ENCODE results near the gene OST4. TPM values are rescaled to one million over a fixed set of nuclear protein-coding genes. Genes with fewer than 3 reads are reported as not detected.
"Not testable (repeated sequence)": the region's sequence is repeated elsewhere in the genome, so short reads cannot be mapped to it uniquely, and the experiment has no call there.

OST4 gene
- total RNA-seq, 2 experiments from 2014 or later = 334 to 346 TPM

DNA sequence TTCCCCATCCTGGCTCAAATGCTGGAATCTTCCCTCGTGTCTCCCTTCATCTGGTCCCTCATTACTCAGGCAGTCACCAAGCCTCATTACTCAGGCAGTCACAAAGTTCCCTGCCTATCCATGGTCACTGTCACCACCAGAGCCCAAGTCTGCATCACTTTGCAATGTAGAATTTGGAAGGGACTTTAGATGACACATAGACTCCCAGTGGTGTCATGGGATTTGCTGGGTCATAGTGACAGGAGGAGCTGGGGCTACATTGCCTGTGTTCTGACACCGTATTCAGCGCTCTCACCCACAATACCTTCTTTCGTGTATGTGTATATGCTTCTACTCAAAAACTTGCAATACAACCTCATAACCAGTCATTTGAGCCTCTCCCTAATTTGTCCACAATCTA, 4.9 kb upstream of the OST4 start:
- Mint-ChIP-seq H3K4me1 (ENCODE audit: low read depth) (peaks cover 67% of the 10 kb centered on the region), H3K36me3 (ENCODE audit: low read depth) (no peaks in the 10 kb centered on the region), H3K27me3 (ENCODE audit: low read depth) (no peaks in the 10 kb centered on the region), H3K27ac (peak overlapping the region; percentile 69), H3K9me3 (ENCODE audit: insufficient read depth) (no peaks in the 10 kb centered on the region), H3K4me3 (no peak overlapping the region)
- no peak for ATAC-seq
- no peak for DNase-seq
- CTCF ChIA-PET = interaction anchor here (1.7 kb wide), 1 partner anchor 11 kb away, joined by 9 read pairs; the partner anchor contains the start of gene KHK
- POLR2A ChIA-PET = no interaction called here

DNA sequence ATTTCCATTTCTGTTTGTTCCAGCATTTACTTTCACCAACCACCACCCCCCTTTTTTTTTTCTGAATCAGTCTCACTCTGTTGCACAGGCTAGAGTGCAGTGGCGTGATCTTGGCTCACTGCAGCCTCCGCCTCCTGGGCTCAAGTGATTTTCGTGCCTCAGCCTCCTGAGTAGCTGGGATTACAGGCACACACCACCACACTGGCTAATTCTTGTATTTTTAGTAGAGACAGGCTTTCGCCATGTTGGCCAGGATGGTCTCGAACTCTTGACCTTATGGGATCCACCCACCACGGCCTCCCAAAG, 4.1 kb upstream of the OST4 start:
- peaks cover 64% of the 10 kb centered on the region for H3K4me1 Mint-ChIP-seq (ENCODE audit: low read depth)
- CTCF ChIA-PET = interaction anchor here (3.0 kb wide), 1 partner anchor 13 kb away, joined by 9 read pairs; no protein-coding TSS in a partner anchor

DNA sequence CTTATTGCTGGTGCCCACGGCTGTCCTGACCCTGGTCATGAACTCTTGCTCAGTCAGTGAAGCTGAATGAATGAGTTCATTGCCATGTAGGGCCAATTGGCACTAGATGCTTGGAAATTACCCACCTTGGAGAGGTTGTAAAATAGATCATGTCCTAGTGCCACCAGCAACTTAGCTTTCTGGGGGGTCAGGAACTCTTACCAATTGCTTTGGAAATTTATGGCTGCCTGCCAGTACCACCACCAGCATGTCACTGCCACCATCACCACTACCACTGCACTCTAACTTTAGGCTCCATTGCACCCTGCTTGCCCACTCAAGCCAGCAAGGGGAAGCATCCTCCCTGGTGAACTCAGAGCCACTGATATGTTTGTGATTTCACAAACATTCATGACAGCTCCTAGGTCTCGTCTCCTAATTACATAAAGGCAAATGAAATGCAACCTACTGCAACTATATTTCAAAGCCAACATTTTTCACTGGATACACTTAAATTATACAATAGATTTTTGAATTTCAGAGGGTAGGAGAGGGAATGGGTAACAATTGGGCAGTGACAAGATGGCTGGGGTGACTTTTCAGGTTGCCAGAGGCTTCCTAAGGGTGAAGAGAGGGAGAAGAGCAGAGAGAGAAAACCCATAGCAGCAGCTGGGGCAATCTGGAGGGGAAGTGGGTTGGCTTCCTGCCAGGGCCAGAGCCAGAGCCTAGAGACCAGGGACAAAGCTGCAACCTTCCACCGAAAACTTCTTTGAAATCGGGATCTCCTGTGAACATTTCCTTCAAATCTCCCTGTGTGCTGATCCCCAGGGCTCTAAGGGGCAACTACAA, 3.5 kb upstream of the OST4 start:
- Mint-ChIP-seq H3K36me3 (ENCODE audit: low read depth) (peaks cover 9% of the 10 kb centered on the region), H3K4me1 (ENCODE audit: low read depth) (peaks cover 66% of the 10 kb centered on the region), H3K27ac (peak overlapping the region; percentile 73), H3K27me3 (ENCODE audit: low read depth) (no peaks in the 10 kb centered on the region), H3K9me3 (ENCODE audit: insufficient read depth) (no peaks in the 10 kb centered on the region), H3K4me3 (peak overlapping the region; percentile 15)
- CTCF ChIA-PET = interaction anchor here (0.9 to 3.0 kb wide), 5 partner anchors 13 to 116 kb away, joined by 3 to 9 read pairs (median 3); partner anchors contain the start of genes AGBL5 and PREB
- peak; percentile 63 for DNase-seq
- no peak for ATAC-seq
- POLR2A ChIA-PET = interaction anchor here (1.0 to 11.6 kb wide), 4 partner anchors 11 to 142 kb away, joined by 3 to 128 read pairs (median 4); partner anchors contain the start of genes AGBL5, CAD and KHK

More for the DNA sequence above, 4.1 kb upstream of the OST4 start:
- H3K36me3 Mint-ChIP-seq (ENCODE audit: low read depth); ATAC-seq; POLR2A ChIA-PET; DNase-seq; H3K27me3 Mint-ChIP-seq (ENCODE audit: low read depth); H3K9me3 Mint-ChIP-seq (ENCODE audit: insufficient read depth): not testable (repeated sequence)
- peak overlapping the region; percentile 2 for H3K4me3 Mint-ChIP-seq
- H3K27ac Mint-ChIP-seq = peak overlapping the region; percentile 73

DNA sequence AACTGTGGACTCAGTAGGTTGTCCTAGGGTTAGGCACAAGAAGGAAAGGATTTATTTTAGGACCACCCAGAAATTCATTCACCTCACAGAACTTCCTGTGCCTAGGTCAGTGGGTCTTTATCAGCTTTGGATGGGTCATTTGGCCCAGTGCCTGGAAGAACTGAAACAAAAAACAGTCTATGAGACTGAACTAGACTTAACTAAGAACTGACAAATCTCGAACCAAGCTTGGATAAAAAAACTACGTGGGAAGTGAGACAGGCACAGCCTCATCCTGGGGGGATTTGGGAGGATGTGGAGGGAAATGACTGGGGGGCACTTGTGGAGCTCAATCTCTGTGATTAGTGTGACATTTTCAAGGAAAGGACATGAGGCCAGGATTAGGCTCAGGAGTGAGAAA, 2.3 kb upstream of the OST4 start:
- H3K27ac Mint-ChIP-seq = peak overlapping the region; percentile 80
- H3K36me3 Mint-ChIP-seq (ENCODE audit: low read depth) = peaks cover 20% of the 10 kb centered on the region
- CTCF ChIA-PET = interaction anchor here (1.0 to 3.7 kb wide), 7 partner anchors 8 to 118 kb away, joined by 3 to 28 read pairs (median 9); partner anchors contain the start of genes AGBL5 and PREB
- peaks cover 76% of the 10 kb centered on the region for H3K4me1 Mint-ChIP-seq (ENCODE audit: low read depth)
- H3K9me3 Mint-ChIP-seq (ENCODE audit: insufficient read depth) = no peaks in the 10 kb centered on the region
- H3K4me3 Mint-ChIP-seq = no peak overlapping the region
- no peaks in the 10 kb centered on the region for H3K27me3 Mint-ChIP-seq (ENCODE audit: low read depth)
- DNase-seq (no peak), ATAC-seq (no peak)
- POLR2A ChIA-PET = interaction anchor here (1.1 to 11.6 kb wide), 4 partner anchors 8 to 20 kb away, joined by 3 to 128 read pairs (median 20); partner anchors contain the start of genes AGBL5 and KHK

DNA sequence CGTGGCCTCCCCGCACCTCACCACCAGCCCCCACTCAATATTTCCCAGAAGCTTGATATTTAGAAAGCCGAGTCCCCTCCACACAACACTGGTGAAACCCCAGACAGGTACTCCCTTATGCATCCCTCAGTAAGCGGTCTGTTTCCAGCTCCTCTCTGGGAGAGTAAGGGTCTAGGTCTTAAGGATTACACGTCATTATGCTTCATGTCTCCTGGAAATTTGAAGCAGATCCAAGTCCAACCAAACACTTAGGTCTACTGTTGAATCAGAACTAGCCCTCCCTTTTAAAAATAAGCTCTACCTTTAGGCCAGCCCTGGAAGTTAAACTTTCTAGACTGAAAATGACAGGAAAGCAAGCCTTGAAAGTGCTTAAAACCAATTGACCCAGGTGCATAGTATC, 1.5 kb upstream of the OST4 start:
- DNase-seq (no peak), ATAC-seq (no peak)
- CTCF ChIA-PET = interaction anchor here (3.0 to 3.7 kb wide), 4 partner anchors 9 to 111 kb away, joined by 9 to 28 read pairs (median 15); partner anchors contain the start of gene AGBL5

DNA sequence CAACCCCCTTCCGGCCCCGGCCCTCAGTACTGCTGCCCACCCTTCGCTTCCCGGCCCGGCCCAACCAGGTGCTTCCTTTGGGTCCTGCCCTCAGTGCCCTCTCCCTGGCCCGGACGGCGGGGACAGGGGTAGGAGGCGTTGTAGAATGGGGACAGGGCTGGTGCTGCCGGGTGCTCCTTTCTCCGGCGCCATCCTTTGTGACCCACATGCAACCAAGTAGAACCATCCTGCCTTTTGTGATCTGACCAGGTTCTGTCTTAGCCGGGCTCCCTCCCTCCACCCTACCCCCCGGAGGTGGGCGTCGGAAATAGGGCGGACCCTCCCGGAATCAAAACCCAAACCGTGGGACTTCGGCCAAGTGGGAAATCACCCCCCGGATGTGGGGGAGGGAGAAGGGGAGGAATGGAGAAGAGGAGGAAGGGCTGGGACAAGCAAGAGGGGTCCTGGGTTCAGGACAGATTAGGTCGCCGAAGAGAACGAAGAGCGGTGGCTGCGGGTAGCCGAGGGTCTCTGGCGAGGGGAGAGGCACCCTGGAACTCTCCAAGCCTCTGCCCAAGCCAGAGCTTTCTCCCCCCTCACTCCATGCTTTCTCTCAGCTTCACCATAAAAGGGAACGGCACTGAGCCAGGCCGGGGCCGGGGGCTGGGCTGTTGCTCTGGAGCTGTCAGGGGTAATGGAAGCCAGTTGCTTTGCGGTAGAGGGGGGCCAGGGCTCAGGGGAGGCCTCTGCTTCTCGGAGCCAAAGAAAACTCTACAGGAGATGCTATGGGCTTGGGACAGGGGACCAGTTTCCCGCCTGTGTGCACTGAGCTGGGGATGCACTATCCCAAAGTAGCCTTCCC, 756 bp upstream of the OST4 start:
- Mint-ChIP-seq H3K36me3 (ENCODE audit: low read depth) (peaks cover 32% of the 10 kb centered on the region), H3K4me3 (peak overlapping the region; percentile 79), H3K27me3 (ENCODE audit: low read depth) (no peaks in the 10 kb centered on the region), H3K4me1 (ENCODE audit: low read depth) (peaks cover 85% of the 10 kb centered on the region), H3K27ac (peak overlapping the region; percentile 84), H3K9me3 (ENCODE audit: insufficient read depth) (no peaks in the 10 kb centered on the region)
- POLR2A ChIA-PET = interaction anchor here (0.6 to 11.6 kb wide), 11 partner anchors 10 to 591 kb away, joined by 3 to 128 read pairs (median 4); partner anchors contain the start of genes AGBL5, KHK, SLC4A1AP and SUPT7L
- DNase-seq = no peak
- ATAC-seq = no peak
- CTCF ChIA-PET = interaction anchor here (1.0 to 3.7 kb wide), 9 partner anchors 10 to 231 kb away, joined by 3 to 28 read pairs (median 8); partner anchors contain the start of gene AGBL5

More for the DNA sequence above, 1.5 kb upstream of the OST4 start:
- Mint-ChIP-seq H3K27ac (peak overlapping the region; percentile 60), H3K4me1 (ENCODE audit: low read depth) (peaks cover 84% of the 10 kb centered on the region), H3K9me3 (ENCODE audit: insufficient read depth) (no peaks in the 10 kb centered on the region), H3K36me3 (ENCODE audit: low read depth) (peaks cover 28% of the 10 kb centered on the region), H3K4me3 (peak overlapping the region; percentile 79), H3K27me3 (ENCODE audit: low read depth) (no peaks in the 10 kb centered on the region)
- POLR2A ChIA-PET = interaction anchor here (0.6 to 11.6 kb wide), 6 partner anchors 9 to 34 kb away, joined by 3 to 128 read pairs (median 8); partner anchors contain the start of genes AGBL5 and KHK

DNA sequence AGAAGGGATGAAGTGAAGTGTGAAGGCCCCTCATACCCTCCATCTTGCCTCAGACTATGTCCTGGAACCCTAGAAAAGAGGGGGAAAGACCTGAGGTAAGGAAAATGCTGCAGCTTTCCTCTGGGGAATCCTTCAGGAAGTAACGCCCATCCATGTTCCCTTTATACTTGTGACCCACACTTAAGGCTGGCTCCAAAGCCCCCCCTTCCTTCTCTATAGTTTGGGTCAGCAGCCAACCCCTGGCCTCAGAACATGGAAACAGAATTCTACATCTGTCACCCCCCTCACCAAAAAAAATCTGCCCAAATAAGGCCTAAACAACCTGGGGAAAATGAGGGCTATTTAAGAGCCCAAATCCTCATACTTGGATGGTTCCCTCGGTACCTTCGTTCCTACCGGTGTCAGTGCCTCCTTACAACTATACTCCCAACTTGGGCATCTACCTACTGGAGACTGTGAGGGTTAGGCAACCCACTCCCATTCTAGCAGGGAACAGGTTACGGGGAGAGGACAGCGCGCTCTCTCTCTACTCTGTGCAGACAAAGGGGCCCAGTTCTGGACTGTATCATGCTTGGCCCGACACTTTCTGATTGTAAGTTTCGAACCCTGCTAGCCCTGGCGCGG, 689 bp downstream of the OST4 start:
- Mint-ChIP-seq H3K9me3 (ENCODE audit: insufficient read depth) (no peaks in the 10 kb centered on the region), H3K27ac (peak overlapping the region; percentile 95), H3K27me3 (ENCODE audit: low read depth) (no peaks in the 10 kb centered on the region), H3K4me3 (peak overlapping the region; percentile 99), H3K4me1 (ENCODE audit: low read depth) (peaks cover 76% of the 10 kb centered on the region), H3K36me3 (ENCODE audit: low read depth) (peaks cover 38% of the 10 kb centered on the region)
- ATAC-seq (no peak), DNase-seq (no peak)
- POLR2A ChIA-PET = interaction anchor here (0.6 to 11.6 kb wide), 9 partner anchors 8 to 593 kb away, joined by 3 to 128 read pairs (median 8); partner anchors contain the start of genes AGBL5, SLC4A1AP and SUPT7L
- CTCF ChIA-PET = interaction anchor here (1.2 to 3.7 kb wide), 10 partner anchors 11 to 109 kb away, joined by 3 to 28 read pairs (median 8); partner anchors contain the start of genes AGBL5 and TMEM214

DNA sequence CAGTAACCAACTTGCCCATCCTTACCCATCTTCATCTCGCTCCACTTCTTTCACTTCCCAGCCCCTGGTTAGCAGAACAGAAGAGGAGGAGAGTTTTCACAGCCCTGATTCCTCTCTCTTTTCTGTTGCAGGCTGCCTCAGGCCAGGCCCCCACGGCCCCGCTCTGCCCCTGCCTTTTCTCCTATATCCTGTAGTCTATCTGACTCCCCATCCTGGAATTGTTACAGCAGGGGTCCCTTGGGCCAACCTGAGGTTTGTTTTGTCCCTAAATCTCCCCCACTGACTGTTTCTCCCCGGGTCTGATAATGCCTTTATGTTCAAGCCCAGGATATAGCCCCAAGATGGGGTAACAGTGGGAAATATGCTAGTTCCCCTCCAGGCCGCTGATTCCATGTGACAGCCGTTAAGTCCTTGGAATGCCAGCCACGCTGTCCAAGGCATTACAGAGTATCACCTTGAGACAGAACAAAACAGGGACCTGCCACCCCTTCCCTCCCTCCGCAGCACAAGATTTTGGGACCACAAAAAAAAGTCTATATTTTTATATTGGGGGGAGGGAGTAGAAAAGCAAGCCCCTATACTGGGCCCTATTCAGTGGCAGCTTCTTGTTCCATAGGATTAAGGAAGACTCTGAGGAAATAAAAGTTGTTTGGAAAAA, 1.4 kb downstream of the OST4 start:
- peaks cover 70% of the 10 kb centered on the region for H3K4me1 Mint-ChIP-seq (ENCODE audit: low read depth)
- H3K9me3 Mint-ChIP-seq (ENCODE audit: insufficient read depth) = no peaks in the 10 kb centered on the region
- H3K4me3 Mint-ChIP-seq = peak overlapping the region; percentile 99
- no peaks in the 10 kb centered on the region for H3K27me3 Mint-ChIP-seq (ENCODE audit: low read depth)
- ChIA-PET POLR2A (interaction anchor here (3.5 to 11.6 kb wide), 3 partner anchors 10 to 17 kb away, joined by 12 to 128 read pairs (median 23); partner anchors contain the start of gene AGBL5), CTCF (interaction anchor here (1.1 to 3.7 kb wide), 4 partner anchors 10 to 109 kb away, joined by 3 to 28 read pairs (median 6); partner anchors contain the start of gene TMEM214)
- DNase-seq = no peak
- peak overlapping the region; percentile 95 for H3K27ac Mint-ChIP-seq
- no peak for ATAC-seq
- H3K36me3 Mint-ChIP-seq (ENCODE audit: low read depth) = peaks cover 45% of the 10 kb centered on the region

DNA sequence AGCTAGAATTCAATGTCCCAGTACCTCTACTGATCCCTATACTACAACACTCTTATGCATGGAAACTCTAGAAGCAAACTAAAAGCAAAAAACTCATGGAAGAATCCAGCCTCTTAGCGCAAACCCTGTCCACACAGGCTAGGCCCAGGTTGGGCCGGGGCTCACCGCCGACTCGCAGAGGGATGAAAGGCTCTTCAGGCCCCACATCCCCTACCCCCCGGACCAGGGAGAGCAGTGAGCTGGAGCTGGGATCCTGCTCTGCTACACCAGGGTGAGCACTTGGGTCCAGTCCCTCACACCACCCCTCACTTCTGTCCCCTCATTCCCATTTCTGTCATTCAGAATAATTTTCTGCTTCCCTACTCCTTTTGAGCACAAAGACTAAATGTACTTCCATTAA, 2.0 kb downstream of the OST4 start:
- H3K27me3 Mint-ChIP-seq (ENCODE audit: low read depth) = no peaks in the 10 kb centered on the region
- peaks cover 48% of the 10 kb centered on the region for H3K36me3 Mint-ChIP-seq (ENCODE audit: low read depth)
- peaks cover 63% of the 10 kb centered on the region for H3K4me1 Mint-ChIP-seq (ENCODE audit: low read depth)
- ChIA-PET CTCF (interaction anchor here (1.1 kb wide), 1 partner anchor 108 kb away, joined by 3 read pairs; no protein-coding TSS in a partner anchor), POLR2A (interaction anchor here (4.2 to 11.6 kb wide), 2 partner anchors 10 to 16 kb away, joined by 23 to 128 read pairs; partner anchors contain the start of gene AGBL5)
- H3K9me3 Mint-ChIP-seq (ENCODE audit: insufficient read depth) = no peaks in the 10 kb centered on the region
- peak overlapping the region; percentile 99 for H3K4me3 Mint-ChIP-seq
- H3K27ac Mint-ChIP-seq = peak overlapping the region; percentile 66
- ATAC-seq (no peak), DNase-seq (no peak)

DNA sequence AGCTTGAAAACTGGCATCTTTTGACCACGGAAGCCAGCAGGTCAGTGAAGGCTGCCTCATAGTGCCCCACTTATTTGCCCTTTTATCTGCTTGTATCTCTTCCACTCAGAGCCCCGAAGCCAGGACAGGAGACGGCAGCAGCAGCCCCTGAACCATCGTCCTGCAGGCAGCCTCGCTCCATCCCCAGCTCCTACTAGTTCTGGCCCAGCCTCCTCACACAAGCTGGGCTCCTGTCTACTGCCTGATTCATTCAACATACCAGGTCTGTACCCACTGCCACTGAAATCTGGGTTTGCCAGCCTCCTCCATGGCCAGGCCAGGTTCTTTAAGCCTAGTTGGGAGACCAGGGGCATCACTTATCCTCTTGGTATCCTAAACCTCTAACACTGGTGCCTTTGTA, 4.1 kb downstream of the OST4 start:
- Mint-ChIP-seq H3K4me3 (no peak overlapping the region), H3K9me3 (ENCODE audit: insufficient read depth) (no peaks in the 10 kb centered on the region), H3K27me3 (ENCODE audit: low read depth) (no peaks in the 10 kb centered on the region), H3K4me1 (ENCODE audit: low read depth) (peaks cover 44% of the 10 kb centered on the region), H3K36me3 (ENCODE audit: low read depth) (peaks cover 63% of the 10 kb centered on the region), H3K27ac (no peak overlapping the region)
- ATAC-seq (no peak), DNase-seq (no peak)
- CTCF ChIA-PET = interaction anchor here (0.8 to 1.1 kb wide), 2 partner anchors 20 to 221 kb away, joined by 3 to 4 read pairs; no protein-coding TSS in a partner anchor
- POLR2A ChIA-PET = interaction anchor here (0.6 to 11.6 kb wide), 3 partner anchors 14 to 105 kb away, joined by 3 to 128 read pairs (median 4); partner anchors contain the start of gene AGBL5

Data from activated CD8-positive, alpha-beta T cell treated with anti-CD3 and anti-CD28 coated beads, Interleukin-2, amount 10 ng/mL, durations not matched to agents 7 days and 5 days (primary cell).